MM.1S (cell line): ENCODE results near the gene SLC35F3.

ENCODE experiments used
- EZH2 ChIP-seq: fragments of 300-600 bp; sonication (generic); optimal IDR thresholded peaks from 2 replicates; pipeline ENCODE3; 2017; ENCODE audit warnings: low read depth, mild to moderate bottlenecking, antibody characterized with exemption, low read length, mixed read lengths
- TF ChIP-seq, protein P1 (sequence below): fragments of 300-600 bp; sonication (generic); IDR thresholded peaks from 2 replicates; pipeline ENCODE4 v1.5.1; 2016; ENCODE audit warnings: antibody characterized with exemption, low read length, mixed read lengths

DNA sequence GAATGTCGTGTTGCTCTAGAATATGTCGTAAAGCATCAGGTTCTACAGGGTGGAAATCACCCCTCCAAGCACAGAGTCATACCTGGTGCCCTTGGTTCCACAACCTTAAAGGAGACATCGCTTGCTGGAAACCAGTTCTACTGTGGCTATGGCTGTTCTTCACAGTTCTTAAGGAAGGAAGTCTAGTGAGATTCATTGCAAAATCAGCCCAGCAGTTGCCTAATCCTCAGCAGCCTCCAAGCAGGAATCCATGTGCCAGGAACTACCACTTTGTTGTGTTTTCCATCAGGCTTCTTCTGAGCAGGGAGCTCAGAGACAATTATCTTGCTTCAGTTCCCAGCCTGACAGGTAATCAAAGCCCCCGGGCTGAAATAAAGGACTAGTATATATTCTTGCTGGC, 45.0 kb upstream of the SLC35F3 start:
- no peak for TF ChIP-seq EZH2
- TF ChIP-seq, protein P1, sequence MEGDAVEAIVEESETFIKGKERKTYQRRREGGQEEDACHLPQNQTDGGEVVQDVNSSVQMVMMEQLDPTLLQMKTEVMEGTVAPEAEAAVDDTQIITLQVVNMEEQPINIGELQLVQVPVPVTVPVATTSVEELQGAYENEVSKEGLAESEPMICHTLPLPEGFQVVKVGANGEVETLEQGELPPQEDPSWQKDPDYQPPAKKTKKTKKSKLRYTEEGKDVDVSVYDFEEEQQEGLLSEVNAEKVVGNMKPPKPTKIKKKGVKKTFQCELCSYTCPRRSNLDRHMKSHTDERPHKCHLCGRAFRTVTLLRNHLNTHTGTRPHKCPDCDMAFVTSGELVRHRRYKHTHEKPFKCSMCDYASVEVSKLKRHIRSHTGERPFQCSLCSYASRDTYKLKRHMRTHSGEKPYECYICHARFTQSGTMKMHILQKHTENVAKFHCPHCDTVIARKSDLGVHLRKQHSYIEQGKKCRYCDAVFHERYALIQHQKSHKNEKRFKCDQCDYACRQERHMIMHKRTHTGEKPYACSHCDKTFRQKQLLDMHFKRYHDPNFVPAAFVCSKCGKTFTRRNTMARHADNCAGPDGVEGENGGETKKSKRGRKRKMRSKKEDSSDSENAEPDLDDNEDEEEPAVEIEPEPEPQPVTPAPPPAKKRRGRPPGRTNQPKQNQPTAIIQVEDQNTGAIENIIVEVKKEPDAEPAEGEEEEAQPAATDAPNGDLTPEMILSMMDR = no peak
